HG03097 (cell line): Measurements from ENCODE around the gene JADE1.
A peak's percentile ranks its signal among the peaks of the same experiment; 100 is the strongest.

ENCODE experiments used
- ATAC-seq: cut with Tn5 transposase; IDR thresholded peaks from one replicate; pipeline ENCODE4 v1.9.1; 2021; ENCODE audit not compliant: unreplicated experiment, low FRiP score

The JADE1 gene

GRCh38 chr4:128868758-128869157 lies 59.3 kb downstream of the JADE1 start:
- ATAC-seq, result no peak

- ATAC-seq, result no peak
Measured at GRCh38 chr4:128869776-128870509, 60.4 kb downstream of the JADE1 start.

- no peak for ATAC-seq
Measured at GRCh38 chr4:128871948-128872347, 62.4 kb downstream of the JADE1 start.

GRCh38 chr4:128876200-128876599 lies 66.7 kb downstream of the JADE1 start:
- no peak for ATAC-seq

GRCh38 chr4:128877934-128878333 lies 68.4 kb downstream of the JADE1 start:
- no peak for ATAC-seq

GRCh38 chr4:128879283-128879682 lies 69.8 kb downstream of the JADE1 start:
- no peak for ATAC-seq

- ATAC-seq, result no peak
Measured at GRCh38 chr4:128879971-128880370, 70.5 kb downstream of the JADE1 start.

- no peak for ATAC-seq
Measured at GRCh38 chr4:128880662-128881061, 71.2 kb downstream of the JADE1 start.

- ATAC-seq, result no peak
Measured at GRCh38 chr4:128904821-128905220, 95.3 kb downstream of the JADE1 start.

- no peak for ATAC-seq
Measured at GRCh38 chr4:128906581-128906980, 97.1 kb downstream of the JADE1 start.

GRCh38 chr4:128907981-128908380 lies 98.5 kb downstream of the JADE1 start:
- no peak for ATAC-seq

GRCh38 chr4:128908735-128909134 lies 99.2 kb downstream of the JADE1 start:
- ATAC-seq, result no peak

- no peak for ATAC-seq
Measured at GRCh38 chr4:128913228-128913627, 103.7 kb downstream of the JADE1 start.

GRCh38 chr4:128915544-128915943 lies 106.0 kb downstream of the JADE1 start:
- ATAC-seq, result no peak

- peak; percentile 76 for ATAC-seq
Measured at GRCh38 chr4:128916832-128917231, 107.3 kb downstream of the JADE1 start.

- ATAC-seq, result peak; percentile 68
Measured at GRCh38 chr4:128917781-128918180, 108.3 kb downstream of the JADE1 start.

- no peak for ATAC-seq
Measured at GRCh38 chr4:128921954-128922353, 112.5 kb downstream of the JADE1 start.
